ENCODE data around the gene P2RY4. TPM values are rescaled to one million over a fixed set of nuclear protein-coding genes. Genes with fewer than 3 reads are reported as not detected.

The P2RY4 gene
- total and polyA plus RNA-seq, 2 of the 8 experiments (the other 6 are each of a cell fraction or from before 2014, with no cell fraction given): 0.38 TPM; not detected in 1

DNA sequence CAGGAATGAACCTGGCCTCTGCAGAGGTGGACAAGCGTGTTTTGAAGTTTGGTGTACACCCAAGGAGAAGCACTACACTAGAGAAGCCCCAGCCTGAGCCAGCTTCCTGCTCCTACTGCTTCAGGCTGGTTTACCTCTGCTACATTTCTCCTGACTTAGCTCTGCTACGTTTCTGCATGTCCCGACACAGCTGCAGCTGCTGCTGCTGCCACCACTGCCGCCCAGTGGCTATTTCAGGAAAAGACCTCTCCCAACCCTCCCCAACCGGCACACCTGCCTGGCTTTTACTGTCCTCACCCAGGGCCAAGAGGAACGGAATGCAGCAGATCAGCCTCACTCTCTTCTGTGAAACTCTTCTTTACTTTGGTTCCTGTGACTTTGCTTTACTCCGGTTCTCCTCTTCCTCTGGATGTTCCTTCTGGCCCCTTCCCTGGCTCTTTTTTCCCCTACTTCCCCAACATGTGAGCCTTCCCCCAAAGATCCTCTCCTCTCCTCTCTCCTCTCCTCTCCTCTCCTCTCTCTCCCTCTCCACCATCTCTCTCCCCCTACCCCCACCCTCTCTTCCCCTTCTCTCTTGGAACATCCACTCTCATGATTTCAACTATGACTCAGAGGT, 3.1 kb upstream of the P2RY4 start (continued):
- TF ChIP-seq, protein P1, sequence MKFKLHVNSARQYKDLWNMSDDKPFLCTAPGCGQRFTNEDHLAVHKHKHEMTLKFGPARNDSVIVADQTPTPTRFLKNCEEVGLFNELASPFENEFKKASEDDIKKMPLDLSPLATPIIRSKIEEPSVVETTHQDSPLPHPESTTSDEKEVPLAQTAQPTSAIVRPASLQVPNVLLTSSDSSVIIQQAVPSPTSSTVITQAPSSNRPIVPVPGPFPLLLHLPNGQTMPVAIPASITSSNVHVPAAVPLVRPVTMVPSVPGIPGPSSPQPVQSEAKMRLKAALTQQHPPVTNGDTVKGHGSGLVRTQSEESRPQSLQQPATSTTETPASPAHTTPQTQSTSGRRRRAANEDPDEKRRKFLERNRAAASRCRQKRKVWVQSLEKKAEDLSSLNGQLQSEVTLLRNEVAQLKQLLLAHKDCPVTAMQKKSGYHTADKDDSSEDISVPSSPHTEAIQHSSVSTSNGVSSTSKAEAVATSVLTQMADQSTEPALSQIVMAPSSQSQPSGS (IDR thresholded peaks at IDR 0.05; ENCODE audit: low read length): no peak
- no peak for TF ChIP-seq CREB1 (IDR thresholded peaks at IDR 0.05)
- no peak for TF ChIP-seq JUND (IDR thresholded peaks at IDR 0.05; ENCODE audit: low read length)
